Stimulated activated naive CD8-positive, alpha-beta T cell treated with anti-CD3 and anti-CD28 coated beads, Interleukin-15, Interleukin-2, amounts not matched to agents 100 ng/mL and 50 ng/mL, for 24 hours (primary cell): ENCODE results near the gene RPL36AL.
"Not testable (repeated sequence)": the region's sequence is repeated elsewhere in the genome, so short reads cannot be mapped to it uniquely, and the experiment has no call there.

Source experiments
- H3K27ac Mint-ChIP-seq: one replicate; pipeline ENCODE4 v1.8.0; 2021; ENCODE audit warnings: mild to moderate bottlenecking, mixed read lengths
- H3K27me3 Mint-ChIP-seq: one replicate; pipeline ENCODE4 v1.8.0; 2021; ENCODE audit warnings: mixed read lengths
- H3K36me3 Mint-ChIP-seq: one replicate; pipeline ENCODE4 v1.8.0; 2021; ENCODE audit warnings: low read depth, mixed read lengths
- H3K4me1 Mint-ChIP-seq: one replicate; pipeline ENCODE4 v1.8.0; 2021; ENCODE audit warnings: low read depth, mixed read lengths
- H3K4me3 Mint-ChIP-seq: one replicate; pipeline ENCODE4 v1.8.0; 2021; ENCODE audit warnings: mild to moderate bottlenecking, mixed read lengths
- H3K9me3 Mint-ChIP-seq: one replicate; pipeline ENCODE4 v1.8.0; 2021; ENCODE audit warnings: mixed read lengths

Gene RPL36AL

GRCh38 chr14:49623941-49624839 lies 3.8 kb upstream of the RPL36AL start:
- H3K4me3 Mint-ChIP-seq: peak overlapping the region; percentile 98
- peak overlapping the region; percentile 75 for H3K27ac Mint-ChIP-seq
- H3K27me3 Mint-ChIP-seq: no peaks in the 10 kb centered on the region
- peaks cover 54% of the 10 kb centered on the region for H3K36me3 Mint-ChIP-seq
- peaks cover 60% of the 10 kb centered on the region for H3K4me1 Mint-ChIP-seq
- no peaks in the 10 kb centered on the region for H3K9me3 Mint-ChIP-seq

DNA sequence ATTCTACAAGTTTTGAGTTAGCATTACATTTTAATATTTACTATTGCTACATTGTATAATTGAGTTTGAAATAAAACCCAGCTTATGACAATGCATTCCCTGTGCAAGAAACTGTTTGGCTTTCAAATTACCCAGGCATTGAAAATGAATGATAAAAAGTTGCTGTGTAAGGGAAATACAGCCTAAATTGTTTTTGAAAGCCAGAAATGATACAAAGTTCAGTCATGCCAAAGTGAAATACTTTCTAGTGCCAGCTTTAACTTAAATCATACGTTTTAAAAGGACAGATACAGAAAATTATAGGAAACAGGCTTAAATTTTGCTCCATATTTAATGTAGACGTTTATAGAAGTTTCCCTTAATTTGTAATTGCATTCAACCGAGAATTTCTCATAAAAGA lies 3.0 kb upstream of the RPL36AL start:
- Mint-ChIP-seq H3K27ac (peak overlapping the region; percentile 75), H3K9me3 (no peaks in the 10 kb centered on the region), H3K4me1 (peaks cover 60% of the 10 kb centered on the region), H3K27me3 (no peaks in the 10 kb centered on the region), H3K4me3 (peak overlapping the region; percentile 98), H3K36me3 (peaks cover 58% of the 10 kb centered on the region)

DNA sequence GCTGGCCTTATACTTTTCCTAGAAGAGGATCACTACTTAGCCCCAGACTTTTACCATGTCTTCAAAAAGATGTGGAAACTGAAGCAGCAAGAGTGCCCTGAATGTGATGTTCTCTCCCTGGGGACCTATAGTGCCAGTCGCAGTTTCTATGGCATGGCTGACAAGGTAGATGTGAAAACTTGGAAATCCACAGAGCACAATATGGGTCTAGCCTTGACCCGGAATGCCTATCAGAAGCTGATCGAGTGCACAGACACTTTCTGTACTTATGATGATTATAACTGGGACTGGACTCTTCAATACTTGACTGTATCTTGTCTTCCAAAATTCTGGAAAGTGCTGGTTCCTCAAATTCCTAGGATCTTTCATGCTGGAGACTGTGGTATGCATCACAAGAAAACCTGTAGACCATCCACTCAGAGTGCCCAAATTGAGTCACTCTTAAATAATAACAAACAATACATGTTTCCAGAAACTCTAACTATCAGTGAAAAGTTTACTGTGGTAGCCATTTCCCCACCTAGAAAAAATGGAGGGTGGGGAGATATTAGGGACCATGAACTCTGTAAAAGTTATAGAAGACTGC lies 1.7 kb upstream of the RPL36AL start:
- Mint-ChIP-seq H3K27me3 (no peaks in the 10 kb centered on the region), H3K4me3 (peak overlapping the region; percentile 98), H3K36me3 (peaks cover 61% of the 10 kb centered on the region), H3K9me3 (no peaks in the 10 kb centered on the region), H3K4me1 (peaks cover 61% of the 10 kb centered on the region), H3K27ac (peak overlapping the region; percentile 97)

DNA sequence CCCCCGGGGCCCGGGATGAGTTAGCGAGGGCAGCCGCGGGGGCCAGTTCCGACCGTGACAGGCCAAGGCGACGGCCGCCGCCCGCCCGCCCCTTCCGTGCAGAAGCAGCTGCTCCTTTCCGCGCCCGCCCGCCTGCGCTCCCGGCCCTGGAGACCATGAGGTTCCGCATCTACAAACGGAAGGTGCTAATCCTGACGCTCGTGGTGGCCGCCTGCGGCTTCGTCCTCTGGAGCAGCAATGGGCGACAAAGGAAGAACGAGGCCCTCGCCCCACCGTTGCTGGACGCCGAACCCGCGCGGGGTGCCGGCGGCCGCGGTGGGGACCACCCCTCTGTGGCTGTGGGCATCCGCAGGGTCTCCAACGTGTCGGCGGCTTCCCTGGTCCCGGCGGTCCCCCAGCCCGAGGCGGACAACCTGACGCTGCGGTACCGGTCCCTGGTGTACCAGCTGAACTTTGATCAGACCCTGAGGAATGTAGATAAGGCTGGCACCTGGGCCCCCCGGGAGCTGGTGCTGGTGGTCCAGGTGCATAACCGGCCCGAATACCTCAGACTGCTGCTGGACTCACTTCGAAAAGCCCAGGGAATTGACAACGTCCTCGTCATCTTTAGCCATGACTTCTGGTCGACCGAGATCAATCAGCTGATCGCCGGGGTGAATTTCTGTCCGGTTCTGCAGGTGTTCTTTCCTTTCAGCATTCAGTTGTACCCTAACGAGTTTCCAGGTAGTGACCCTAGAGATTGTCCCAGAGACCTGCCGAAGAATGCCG lies 872 bp upstream of the RPL36AL start:
- H3K36me3 Mint-ChIP-seq: peaks cover 66% of the 10 kb centered on the region
- H3K4me1 Mint-ChIP-seq: peaks cover 59% of the 10 kb centered on the region

GRCh38 chr14:49619730-49620129 lies 696 bp downstream of the RPL36AL start:
- Mint-ChIP-seq H3K4me1 (peaks cover 48% of the 10 kb centered on the region), H3K36me3 (peaks cover 64% of the 10 kb centered on the region)

More for the DNA sequence above, 872 bp upstream of the RPL36AL start:
- Mint-ChIP-seq H3K9me3 (no peaks in the 10 kb centered on the region), H3K27me3 (no peaks in the 10 kb centered on the region), H3K4me3 (peak overlapping the region; percentile 98), H3K27ac (peak overlapping the region; percentile 97)

DNA sequence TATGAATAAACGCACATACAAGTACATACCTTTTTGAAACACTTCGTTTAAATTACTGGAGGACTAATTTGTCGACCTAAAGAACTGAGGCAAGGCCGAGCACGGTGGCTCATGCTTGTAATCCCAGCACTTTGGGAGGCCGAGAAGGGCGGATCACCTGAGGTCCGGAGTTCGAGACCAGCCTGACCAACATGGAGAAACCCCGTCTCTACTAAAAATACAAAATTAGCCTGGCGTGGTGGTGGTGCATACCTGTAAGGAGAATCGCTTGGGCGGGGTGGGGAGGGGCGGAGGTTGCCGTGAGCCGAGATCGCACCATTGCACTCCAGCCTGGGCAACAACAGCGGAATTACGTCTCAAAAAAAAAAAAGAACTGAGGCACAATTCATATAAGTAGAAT lies 1.2 kb downstream of the RPL36AL start:
- H3K27me3 Mint-ChIP-seq, H3K9me3 Mint-ChIP-seq: not testable (repeated sequence)
- Mint-ChIP-seq H3K27ac (peak overlapping the region; percentile 97), H3K4me3 (peak overlapping the region; percentile 98), H3K4me1 (peaks cover 46% of the 10 kb centered on the region), H3K36me3 (peaks cover 64% of the 10 kb centered on the region)

More at GRCh38 chr14:49619730-49620129, 696 bp downstream of the RPL36AL start:
- H3K4me3 Mint-ChIP-seq: peak overlapping the region; percentile 98
- peak overlapping the region; percentile 97 for H3K27ac Mint-ChIP-seq
- no peaks in the 10 kb centered on the region for H3K9me3 Mint-ChIP-seq
- no peaks in the 10 kb centered on the region for H3K27me3 Mint-ChIP-seq

GRCh38 chr14:49617852-49618519 lies 2.4 kb downstream of the RPL36AL start:
- Mint-ChIP-seq H3K4me3 (peak overlapping the region; percentile 98), H3K36me3 (peaks cover 62% of the 10 kb centered on the region), H3K27me3 (no peaks in the 10 kb centered on the region), H3K27ac (peak overlapping the region; percentile 97), H3K9me3 (no peaks in the 10 kb centered on the region), H3K4me1 (peaks cover 33% of the 10 kb centered on the region)

DNA sequence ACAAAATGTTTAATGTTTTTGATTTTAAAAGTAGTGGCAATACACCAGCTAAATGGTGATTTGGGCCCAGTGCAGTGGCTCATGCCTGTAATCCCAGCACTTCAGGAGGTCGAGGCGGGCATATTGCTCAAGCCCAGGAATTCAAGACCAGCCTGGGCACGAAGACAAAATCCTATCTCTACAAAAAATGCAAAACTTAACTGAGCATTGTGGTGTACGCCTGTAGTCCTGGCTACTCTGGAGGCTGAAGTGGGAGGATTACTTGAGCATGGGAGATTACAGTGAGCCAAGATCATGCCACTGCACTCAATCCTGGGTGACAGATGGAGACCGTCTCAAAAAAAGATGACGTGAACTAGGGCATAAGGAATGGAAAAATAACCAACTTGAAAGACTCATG lies 4.7 kb downstream of the RPL36AL start:
- Mint-ChIP-seq H3K27me3 (no peaks in the 10 kb centered on the region), H3K4me1 (peaks cover 17% of the 10 kb centered on the region), H3K36me3 (peaks cover 62% of the 10 kb centered on the region), H3K27ac (no peak overlapping the region), H3K4me3 (no peak overlapping the region), H3K9me3 (no peaks in the 10 kb centered on the region)

DNA sequence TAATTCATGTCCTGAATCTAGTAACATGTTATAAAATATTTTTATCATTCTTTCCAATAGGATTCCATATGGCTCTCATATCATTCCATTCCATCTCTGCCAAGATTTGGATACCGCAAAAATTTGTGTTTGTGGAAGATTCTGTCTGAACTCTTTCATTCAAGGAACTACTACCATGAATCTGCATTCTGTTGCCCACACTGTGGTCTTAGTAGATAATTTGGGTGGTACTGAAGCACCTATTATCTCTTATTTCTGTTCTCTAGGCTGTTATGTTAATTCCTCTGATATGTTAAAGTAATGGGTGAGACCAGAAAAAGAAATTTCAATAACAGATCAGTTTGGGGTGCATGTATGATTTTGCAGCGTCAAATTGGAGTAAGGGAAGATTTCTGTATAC lies 6.2 kb downstream of the RPL36AL start:
- H3K27me3 Mint-ChIP-seq: no peaks in the 10 kb centered on the region
- peaks cover 65% of the 10 kb centered on the region for H3K36me3 Mint-ChIP-seq
- H3K9me3 Mint-ChIP-seq: no peaks in the 10 kb centered on the region
- peaks cover 17% of the 10 kb centered on the region for H3K4me1 Mint-ChIP-seq
- H3K27ac Mint-ChIP-seq: no peak overlapping the region
- H3K4me3 Mint-ChIP-seq: no peak overlapping the region

GRCh38 chr14:49612671-49613070 lies 7.8 kb downstream of the RPL36AL start:
- Mint-ChIP-seq H3K27me3 (no peaks in the 10 kb centered on the region), H3K4me3 (no peak overlapping the region), H3K4me1 (peaks cover 4% of the 10 kb centered on the region), H3K36me3 (peaks cover 61% of the 10 kb centered on the region), H3K9me3 (no peaks in the 10 kb centered on the region), H3K27ac (no peak overlapping the region)

DNA sequence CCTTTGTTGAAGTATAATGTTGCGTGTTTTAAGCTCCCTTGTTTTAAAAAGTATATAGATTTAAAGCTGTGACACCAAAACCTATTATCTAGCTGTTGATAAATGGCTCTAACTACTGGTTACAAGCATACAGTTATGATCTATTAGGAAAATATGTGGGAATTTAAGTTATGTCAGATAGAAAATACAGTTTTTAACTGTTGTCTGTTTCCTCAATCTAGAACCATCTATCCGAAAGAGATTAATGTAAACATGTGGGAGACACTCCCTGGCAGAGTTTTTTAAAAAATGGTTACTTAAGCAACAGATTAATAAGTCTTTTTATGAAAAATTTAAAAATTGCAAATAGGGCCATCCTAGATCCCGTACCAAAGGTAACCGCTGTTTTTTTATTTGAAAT lies 8.2 kb downstream of the RPL36AL start:
- Mint-ChIP-seq H3K4me3 (no peak overlapping the region), H3K27ac (no peak overlapping the region), H3K27me3 (no peaks in the 10 kb centered on the region), H3K4me1 (peaks cover under 1% of the 10 kb centered on the region), H3K9me3 (no peaks in the 10 kb centered on the region), H3K36me3 (peaks cover 60% of the 10 kb centered on the region)

GRCh38 chr14:49607583-49607982 lies 12.8 kb downstream of the RPL36AL start:
- no peak overlapping the region for H3K27ac Mint-ChIP-seq
- H3K27me3 Mint-ChIP-seq: no peaks in the 10 kb centered on the region
- peaks cover 64% of the 10 kb centered on the region for H3K36me3 Mint-ChIP-seq
- no peaks in the 10 kb centered on the region for H3K9me3 Mint-ChIP-seq
- H3K4me3 Mint-ChIP-seq: no peak overlapping the region
- H3K4me1 Mint-ChIP-seq: peaks cover 7% of the 10 kb centered on the region

DNA sequence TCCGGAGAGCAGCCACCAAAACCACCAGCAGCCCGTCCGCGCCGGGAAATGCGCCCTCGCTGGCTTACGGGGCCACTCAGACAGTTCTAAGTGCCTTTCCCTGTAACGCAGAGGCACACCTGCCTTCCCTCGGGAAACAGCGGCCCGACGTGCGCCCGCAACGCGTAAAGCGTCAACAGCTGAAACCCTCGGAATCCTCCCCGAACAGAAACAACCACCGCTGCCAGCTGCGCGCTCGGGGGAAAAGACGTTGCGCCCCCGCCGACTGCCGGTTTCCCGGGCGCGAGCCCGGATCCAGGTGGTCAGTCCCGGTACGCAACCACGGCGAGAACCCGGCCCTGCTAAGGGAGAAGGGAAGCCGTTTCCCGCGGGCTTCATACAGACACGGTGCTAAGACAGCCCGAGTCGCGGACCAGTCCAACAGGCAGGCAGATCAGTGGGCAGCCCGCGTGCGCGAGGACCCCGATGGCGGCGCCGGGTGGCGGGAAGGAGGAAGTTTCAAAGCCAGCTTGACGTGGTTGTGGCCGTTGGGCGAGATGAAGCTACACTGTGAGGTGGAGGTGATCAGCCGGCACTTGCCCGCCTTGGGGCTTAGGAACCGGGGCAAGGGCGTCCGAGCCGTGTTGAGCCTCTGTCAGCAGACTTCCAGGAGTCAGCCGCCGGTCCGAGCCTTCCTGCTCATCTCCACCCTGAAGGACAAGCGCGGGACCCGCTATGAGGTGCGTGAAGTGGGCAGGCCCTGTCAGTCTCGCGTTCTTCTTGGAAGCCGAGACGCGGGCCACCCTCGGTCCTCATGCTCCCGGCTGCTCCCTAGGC lies 21.7 kb downstream of the RPL36AL start, which contains the start of gene LRR1:
LRR1 (plus strand) TSS at position 456 of the 816 bp plus-strand sequence; CDS start at position 537, 81 bp downstream.
- Mint-ChIP-seq H3K27me3 (no peaks in the 10 kb centered on the region), H3K27ac (peak within 1 kb of the TSS; percentile 96), H3K36me3 (peaks cover 28% of the 10 kb centered on the region), H3K4me1 (peaks cover 33% of the 10 kb centered on the region), H3K4me3 (peak within 1 kb of the TSS; percentile 98), H3K9me3 (no peaks in the 10 kb centered on the region)

GRCh38 chr14:49598189-49598484 lies 22.3 kb downstream of the RPL36AL start:
- Mint-ChIP-seq H3K36me3 (peaks cover 25% of the 10 kb centered on the region), H3K4me3 (peak overlapping the region; percentile 98), H3K27me3 (no peaks in the 10 kb centered on the region), H3K27ac (peak overlapping the region; percentile 96), H3K9me3 (no peaks in the 10 kb centered on the region), H3K4me1 (peaks cover 33% of the 10 kb centered on the region)
